Activated naive CD4-positive, alpha-beta T cell (primary cell): ENCODE measurements around the gene MATK.

ENCODE experiments used
- DNase-seq, 4 experiments: peaks; one replicate each; lab custom pipeline; 2025; lab: John Stamatoyannopoulos, UW

The MATK gene

GRCh38 chr19:3814648-3815047 is 28.5 kb upstream of the MATK start:
- DNase-seq = no peak

- DNase-seq = no peak
Measured at GRCh38 chr19:3813473-3814392, 27.6 kb upstream of the MATK start.

GRCh38 chr19:3810708-3811355 is 24.7 kb upstream of the MATK start:
- DNase-seq = no peak

GRCh38 chr19:3809881-3810707 is 23.9 kb upstream of the MATK start:
- no peak for DNase-seq

GRCh38 chr19:3808420-3809143 is 22.4 kb upstream of the MATK start:
- DNase-seq = no peak

GRCh38 chr19:3807574-3808354 is 21.6 kb upstream of the MATK start:
- no peak for DNase-seq

- no peak for DNase-seq
Measured at GRCh38 chr19:3807131-3807480, 20.9 kb upstream of the MATK start.

- DNase-seq = no peak
Measured at GRCh38 chr19:3805859-3806258, 19.7 kb upstream of the MATK start.

GRCh38 chr19:3804429-3804828 is 18.2 kb upstream of the MATK start:
- DNase-seq = no peak

- no peak for DNase-seq
Measured at GRCh38 chr19:3803986-3804385, 17.8 kb upstream of the MATK start.

GRCh38 chr19:3803114-3803888 is 17.1 kb upstream of the MATK start:
- DNase-seq = no peak

- DNase-seq = peak in 2 of 4 experiments; percentile 23 to 41
Measured at GRCh38 chr19:3801412-3802096, 15.4 kb upstream of the MATK start.

- DNase-seq = no peak
Measured at GRCh38 chr19:3800996-3801395, 14.8 kb upstream of the MATK start.

- DNase-seq = peak in 1 of 4 experiments; percentile 18
Measured at GRCh38 chr19:3798137-3798536, 12.0 kb upstream of the MATK start.

- DNase-seq = no peak
Measured at GRCh38 chr19:3796358-3796757, 10.2 kb upstream of the MATK start.

GRCh38 chr19:3793799-3794198 is 7.6 kb upstream of the MATK start:
- DNase-seq = no peak

- DNase-seq = no peak
Measured at GRCh38 chr19:3792114-3792513, 5.9 kb upstream of the MATK start.

- DNase-seq = no peak
Measured at GRCh38 chr19:3790941-3791340, 4.8 kb upstream of the MATK start.

- no peak for DNase-seq
Measured at GRCh38 chr19:3790209-3790734, 4.1 kb upstream of the MATK start.
